ENCODE data around the gene PUDP. TPM values are rescaled to one million over a fixed set of nuclear protein-coding genes. Genes with fewer than 3 reads are reported as not detected.

The PUDP gene
- total and polyA plus RNA-seq, 4 donors: 5.3 to 9.4 (median 6.8) TPM

DNA sequence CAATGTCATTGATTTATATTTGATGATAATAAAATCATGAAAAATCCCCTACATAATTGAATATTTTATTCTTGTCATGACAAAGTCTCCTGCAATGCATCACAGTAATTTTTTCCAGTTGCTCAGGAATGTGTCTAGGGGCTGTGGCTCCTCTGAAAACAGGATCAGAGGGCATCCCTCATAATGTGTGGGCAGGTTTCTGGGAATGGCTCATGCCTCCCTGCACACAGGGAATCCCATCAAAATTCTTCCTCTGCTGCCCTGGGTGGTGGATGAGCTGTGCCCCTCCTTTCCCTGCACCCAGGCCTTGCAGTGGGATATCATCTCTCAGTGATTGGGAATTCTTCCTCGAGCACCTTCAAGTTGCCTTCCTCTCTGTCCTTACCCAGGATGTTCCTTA, 20.4 kb upstream of the PUDP start:
- Histone ChIP-seq H3K27me3 (ENCODE audit: control insufficient read depth in 4 of 4, insufficient read depth in 4 of 4, low read length in 3 of 4) (no peaks in the 10 kb centered on the region), H3K27ac (ENCODE audit: low read depth in 1 of 2, low read length in 2 of 2) (no peak overlapping the region), H3K36me3 (ENCODE audit: control insufficient read depth in 4 of 4, insufficient read depth in 3 of 4, low read depth in 1 of 4, low read length in 3 of 4) (no peaks in the 10 kb centered on the region), H3K9me3 (ENCODE audit: control insufficient read depth in 4 of 4, low read length in 3 of 4) (no peaks in the 10 kb centered on the region), H3K4me3 (ENCODE audit: low read depth in 1 of 3, low read length in 3 of 3) (peak overlapping the region in 1 of 3 donors; percentile 35), H3K4me1 (ENCODE audit: control insufficient read depth in 4 of 4, insufficient read depth in 4 of 4, low read length in 3 of 4) (no peaks in the 10 kb centered on the region), H3K9ac (ENCODE audit: low read depth in 1 of 2, low read length in 2 of 2) (no peak overlapping the region)
- TF ChIP-seq, protein P1, sequence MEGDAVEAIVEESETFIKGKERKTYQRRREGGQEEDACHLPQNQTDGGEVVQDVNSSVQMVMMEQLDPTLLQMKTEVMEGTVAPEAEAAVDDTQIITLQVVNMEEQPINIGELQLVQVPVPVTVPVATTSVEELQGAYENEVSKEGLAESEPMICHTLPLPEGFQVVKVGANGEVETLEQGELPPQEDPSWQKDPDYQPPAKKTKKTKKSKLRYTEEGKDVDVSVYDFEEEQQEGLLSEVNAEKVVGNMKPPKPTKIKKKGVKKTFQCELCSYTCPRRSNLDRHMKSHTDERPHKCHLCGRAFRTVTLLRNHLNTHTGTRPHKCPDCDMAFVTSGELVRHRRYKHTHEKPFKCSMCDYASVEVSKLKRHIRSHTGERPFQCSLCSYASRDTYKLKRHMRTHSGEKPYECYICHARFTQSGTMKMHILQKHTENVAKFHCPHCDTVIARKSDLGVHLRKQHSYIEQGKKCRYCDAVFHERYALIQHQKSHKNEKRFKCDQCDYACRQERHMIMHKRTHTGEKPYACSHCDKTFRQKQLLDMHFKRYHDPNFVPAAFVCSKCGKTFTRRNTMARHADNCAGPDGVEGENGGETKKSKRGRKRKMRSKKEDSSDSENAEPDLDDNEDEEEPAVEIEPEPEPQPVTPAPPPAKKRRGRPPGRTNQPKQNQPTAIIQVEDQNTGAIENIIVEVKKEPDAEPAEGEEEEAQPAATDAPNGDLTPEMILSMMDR (IDR thresholded peaks at IDR 0.05; ENCODE audit: low read depth, low read length, missing input control): no peak
- TF ChIP-seq RAD21 (IDR thresholded peaks at IDR 0.05): no peak
- TF ChIP-seq, protein P2, sequence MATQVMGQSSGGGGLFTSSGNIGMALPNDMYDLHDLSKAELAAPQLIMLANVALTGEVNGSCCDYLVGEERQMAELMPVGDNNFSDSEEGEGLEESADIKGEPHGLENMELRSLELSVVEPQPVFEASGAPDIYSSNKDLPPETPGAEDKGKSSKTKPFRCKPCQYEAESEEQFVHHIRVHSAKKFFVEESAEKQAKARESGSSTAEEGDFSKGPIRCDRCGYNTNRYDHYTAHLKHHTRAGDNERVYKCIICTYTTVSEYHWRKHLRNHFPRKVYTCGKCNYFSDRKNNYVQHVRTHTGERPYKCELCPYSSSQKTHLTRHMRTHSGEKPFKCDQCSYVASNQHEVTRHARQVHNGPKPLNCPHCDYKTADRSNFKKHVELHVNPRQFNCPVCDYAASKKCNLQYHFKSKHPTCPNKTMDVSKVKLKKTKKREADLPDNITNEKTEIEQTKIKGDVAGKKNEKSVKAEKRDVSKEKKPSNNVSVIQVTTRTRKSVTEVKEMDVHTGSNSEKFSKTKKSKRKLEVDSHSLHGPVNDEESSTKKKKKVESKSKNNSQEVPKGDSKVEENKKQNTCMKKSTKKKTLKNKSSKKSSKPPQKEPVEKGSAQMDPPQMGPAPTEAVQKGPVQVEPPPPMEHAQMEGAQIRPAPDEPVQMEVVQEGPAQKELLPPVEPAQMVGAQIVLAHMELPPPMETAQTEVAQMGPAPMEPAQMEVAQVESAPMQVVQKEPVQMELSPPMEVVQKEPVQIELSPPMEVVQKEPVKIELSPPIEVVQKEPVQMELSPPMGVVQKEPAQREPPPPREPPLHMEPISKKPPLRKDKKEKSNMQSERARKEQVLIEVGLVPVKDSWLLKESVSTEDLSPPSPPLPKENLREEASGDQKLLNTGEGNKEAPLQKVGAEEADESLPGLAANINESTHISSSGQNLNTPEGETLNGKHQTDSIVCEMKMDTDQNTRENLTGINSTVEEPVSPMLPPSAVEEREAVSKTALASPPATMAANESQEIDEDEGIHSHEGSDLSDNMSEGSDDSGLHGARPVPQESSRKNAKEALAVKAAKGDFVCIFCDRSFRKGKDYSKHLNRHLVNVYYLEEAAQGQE (IDR thresholded peaks at IDR 0.05): no peak
- TF ChIP-seq, protein P3, sequence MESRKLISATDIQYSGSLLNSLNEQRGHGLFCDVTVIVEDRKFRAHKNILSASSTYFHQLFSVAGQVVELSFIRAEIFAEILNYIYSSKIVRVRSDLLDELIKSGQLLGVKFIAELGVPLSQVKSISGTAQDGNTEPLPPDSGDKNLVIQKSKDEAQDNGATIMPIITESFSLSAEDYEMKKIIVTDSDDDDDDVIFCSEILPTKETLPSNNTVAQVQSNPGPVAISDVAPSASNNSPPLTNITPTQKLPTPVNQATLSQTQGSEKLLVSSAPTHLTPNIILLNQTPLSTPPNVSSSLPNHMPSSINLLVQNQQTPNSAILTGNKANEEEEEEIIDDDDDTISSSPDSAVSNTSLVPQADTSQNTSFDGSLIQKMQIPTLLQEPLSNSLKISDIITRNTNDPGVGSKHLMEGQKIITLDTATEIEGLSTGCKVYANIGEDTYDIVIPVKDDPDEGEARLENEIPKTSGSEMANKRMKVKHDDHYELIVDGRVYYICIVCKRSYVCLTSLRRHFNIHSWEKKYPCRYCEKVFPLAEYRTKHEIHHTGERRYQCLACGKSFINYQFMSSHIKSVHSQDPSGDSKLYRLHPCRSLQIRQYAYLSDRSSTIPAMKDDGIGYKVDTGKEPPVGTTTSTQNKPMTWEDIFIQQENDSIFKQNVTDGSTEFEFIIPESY (IDR thresholded peaks at IDR 0.05): no peak
- TF ChIP-seq HNF4A (conservative IDR thresholded peaks at IDR 0.05): no peak
- TF ChIP-seq HNF4G (IDR thresholded peaks at IDR 0.05): no peak
- no peak for DNase-seq (ENCODE audit: low spot score)
- WGBS: 82% methylated on average over 1 of the region's 1 CpG

DNA sequence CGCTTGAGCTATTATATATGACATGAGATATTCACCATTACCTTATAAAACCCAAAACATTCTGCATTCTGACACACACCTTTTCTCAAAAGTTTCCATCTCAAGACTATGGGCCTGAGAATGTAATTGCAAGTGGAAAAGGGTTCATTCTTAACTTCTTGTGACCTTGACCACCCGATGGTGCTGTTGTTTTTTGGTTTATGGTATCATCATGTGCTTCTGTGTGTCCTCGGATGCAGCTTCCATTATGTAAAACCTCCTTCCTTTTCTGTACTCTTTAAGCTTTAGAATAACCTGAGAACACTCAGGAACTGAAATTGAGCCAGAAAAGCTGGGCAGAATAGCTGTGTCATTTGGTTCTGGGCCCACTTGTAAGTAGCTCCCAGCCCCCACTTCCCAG, 16.2 kb upstream of the PUDP start:
- no peaks in the 10 kb centered on the region for H3K4me1 ChIP-seq (ENCODE audit: control insufficient read depth in 4 of 4, insufficient read depth in 4 of 4, low read length in 3 of 4)
- H3K4me3 ChIP-seq (ENCODE audit: low read depth in 1 of 3, low read length in 3 of 3): no peak overlapping the region
- no peaks in the 10 kb centered on the region for H3K36me3 ChIP-seq (ENCODE audit: control insufficient read depth in 4 of 4, insufficient read depth in 3 of 4, low read depth in 1 of 4, low read length in 3 of 4)
- WGBS: 75% methylated on average over 3 of the region's 3 CpGs
- H3K27ac ChIP-seq (ENCODE audit: low read depth in 1 of 2, low read length in 2 of 2): no peak overlapping the region
- H3K9me3 ChIP-seq (ENCODE audit: control insufficient read depth in 4 of 4, low read length in 3 of 4): no peaks in the 10 kb centered on the region
- no peaks in the 10 kb centered on the region for H3K27me3 ChIP-seq (ENCODE audit: control insufficient read depth in 4 of 4, insufficient read depth in 4 of 4, low read length in 3 of 4)
- TF ChIP-seq, protein P2 (IDR thresholded peaks at IDR 0.05): no peak
- TF ChIP-seq GABPA (IDR thresholded peaks at IDR 0.05 in 1 of 2, conservative IDR thresholded peaks at IDR 0.05 in 1 of 2) (no peak), NR2F2 (IDR thresholded peaks at IDR 0.05) (no peak), HNF4G (IDR thresholded peaks at IDR 0.05) (no peak)
- no peak overlapping the region for H3K9ac ChIP-seq (ENCODE audit: low read depth in 1 of 2, low read length in 2 of 2)
- no peak for DNase-seq (ENCODE audit: low spot score)

All from liver (tissue), 9 donors.